ENCODE data around the gene TOMM70.
"Not testable (repeated sequence)": the region's sequence is repeated elsewhere in the genome, so short reads cannot be mapped to it uniquely, and the experiment has no call there.

Gene TOMM70

DNA sequence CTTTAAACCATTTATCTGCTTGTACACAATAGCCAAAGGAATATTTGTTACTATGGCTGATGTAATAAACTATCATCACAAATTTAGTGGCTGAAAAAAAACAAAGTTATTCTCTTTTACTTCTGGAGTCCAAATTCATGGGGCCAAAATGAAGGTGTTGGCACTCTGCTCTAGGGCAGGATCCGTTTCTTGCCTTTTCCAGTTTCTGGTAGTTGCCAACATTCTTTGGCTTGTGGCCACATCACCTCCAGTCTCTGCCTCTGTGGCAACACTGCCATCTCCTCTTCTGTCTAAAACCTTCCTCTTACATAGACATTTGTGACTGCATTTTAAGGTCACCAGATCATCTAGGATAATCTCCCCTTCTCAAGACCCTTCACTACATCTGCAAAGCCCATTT lies 39.0 kb downstream of the TOMM70 start:
- DNase-seq = no peak

DNA sequence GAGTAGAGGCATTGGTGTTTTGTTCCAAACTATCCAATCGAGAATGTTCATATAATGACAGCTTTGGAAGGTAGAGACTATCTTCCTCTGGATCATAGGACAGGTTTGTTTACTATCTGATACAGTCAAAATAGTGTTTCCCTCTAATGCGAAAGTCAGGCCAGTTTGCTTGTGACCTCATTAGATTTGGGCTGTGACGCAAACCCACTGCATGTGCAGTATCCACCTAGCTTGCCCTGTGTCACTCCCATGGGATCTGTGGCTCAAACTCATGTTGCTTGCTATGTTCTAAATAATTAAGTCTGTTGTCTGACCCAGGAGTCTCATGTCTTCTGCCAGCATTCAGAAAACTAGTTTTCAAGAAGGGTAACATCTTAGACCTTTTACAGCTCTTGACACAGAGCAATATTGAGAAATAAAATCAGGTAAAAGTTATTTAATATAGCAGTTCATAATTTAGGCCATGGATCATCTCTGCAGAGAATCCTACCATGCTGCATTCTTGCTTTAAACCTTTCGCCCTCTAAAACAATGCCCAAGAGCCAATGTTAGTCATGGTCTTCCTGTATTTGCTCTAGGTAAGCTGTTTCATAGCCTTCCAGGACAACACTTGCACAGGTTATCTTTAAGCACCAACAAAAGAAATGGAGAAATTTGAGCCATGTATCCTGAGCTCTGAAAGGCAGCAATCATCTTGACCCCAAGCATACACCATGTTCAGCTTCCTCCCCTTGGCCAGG lies 40.0 kb downstream of the TOMM70 start:
- DNase-seq = no peak

DNA sequence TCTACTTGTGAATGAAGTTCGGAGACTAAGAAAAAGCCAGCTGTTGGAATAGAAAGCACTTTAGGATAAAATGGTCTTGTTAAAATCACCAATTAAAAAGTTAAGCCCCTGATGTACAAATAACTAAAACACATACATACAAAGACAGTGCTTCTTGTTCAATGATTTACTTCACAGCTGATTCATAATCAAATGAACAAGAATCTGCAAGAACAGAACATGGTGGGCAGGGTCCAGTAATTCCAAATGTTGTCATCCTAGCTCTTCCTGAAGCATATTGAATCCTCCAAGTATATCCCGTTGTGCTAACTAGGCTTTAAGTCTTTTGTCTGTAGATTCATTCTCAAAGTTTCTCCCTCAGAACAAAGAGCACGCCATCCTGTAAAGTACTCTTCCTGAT lies 41.9 kb downstream of the TOMM70 start:
- no peak for DNase-seq

GRCh38 chr3:100358413-100358812 lies 42.5 kb downstream of the TOMM70 start:
- DNase-seq = no peak

GRCh38 chr3:100354850-100355249 lies 46.0 kb downstream of the TOMM70 start:
- no peak for DNase-seq

DNA sequence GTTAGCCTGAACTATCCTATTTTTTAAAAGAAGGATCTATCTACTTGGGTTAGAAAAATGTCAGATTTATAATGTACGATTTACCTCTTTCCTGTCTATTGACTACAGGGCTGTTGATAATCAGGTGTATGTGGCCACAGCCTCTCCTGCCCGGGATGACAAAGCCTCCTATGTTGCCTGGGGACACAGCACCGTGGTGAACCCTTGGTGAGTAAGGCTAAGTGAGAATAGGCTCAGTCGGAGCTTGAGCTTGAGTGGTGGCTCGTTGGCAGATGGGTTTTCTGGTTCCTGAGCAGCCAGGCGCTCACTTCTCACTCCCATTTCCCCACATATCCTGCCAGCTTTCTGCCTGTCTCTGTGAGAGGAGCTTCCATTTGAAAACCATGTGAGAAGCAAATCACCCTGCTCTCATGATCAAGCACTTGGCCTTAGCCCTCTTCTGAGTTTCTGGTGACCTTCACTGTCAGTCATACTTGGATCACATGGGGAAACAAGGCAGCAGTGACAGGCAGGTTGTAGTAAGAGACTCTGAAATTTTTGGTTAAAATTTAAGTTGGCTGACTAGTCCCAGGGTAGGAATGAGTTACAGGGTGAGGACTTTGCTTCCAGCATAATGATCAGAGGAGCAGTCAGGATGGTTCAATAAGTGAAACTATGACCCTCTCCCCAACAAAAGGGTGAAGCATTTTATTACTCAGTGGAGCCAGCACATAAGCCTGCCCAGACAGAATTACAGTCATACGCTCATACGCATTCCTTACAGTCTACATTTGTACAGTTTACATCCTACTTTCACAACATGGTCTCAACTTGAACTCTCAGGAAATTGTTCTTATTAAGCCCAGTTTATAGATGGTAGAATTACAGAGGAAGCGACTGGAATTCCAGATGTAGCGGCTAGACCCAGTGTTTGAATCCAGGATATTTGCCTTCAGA lies 48.3 kb downstream of the TOMM70 start:
- DNase-seq = no peak

- not testable (repeated sequence) for DNase-seq
Observed at GRCh38 chr3:100351770-100352169, 49.1 kb downstream of the TOMM70 start.

DNA sequence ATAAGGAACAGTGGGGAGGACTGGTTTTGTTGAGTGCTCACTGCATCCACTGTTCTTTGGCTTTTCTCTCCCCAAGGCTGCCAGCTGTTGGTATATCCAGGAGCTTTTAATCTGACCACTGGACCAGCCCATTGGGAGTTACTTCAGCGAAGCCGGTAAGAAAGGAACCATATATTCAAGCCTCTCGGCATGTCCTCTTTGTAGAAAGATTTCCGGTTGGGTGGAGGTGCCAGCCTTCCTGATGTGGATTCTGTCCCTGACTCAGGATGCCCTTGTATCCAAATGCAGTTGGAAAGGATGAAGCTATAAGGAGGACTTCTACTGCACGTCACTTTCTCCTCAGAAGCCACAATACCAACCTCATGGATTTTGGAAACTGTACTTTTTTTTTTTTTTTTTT lies 52.2 kb downstream of the TOMM70 start:
- no peak for DNase-seq

DNA sequence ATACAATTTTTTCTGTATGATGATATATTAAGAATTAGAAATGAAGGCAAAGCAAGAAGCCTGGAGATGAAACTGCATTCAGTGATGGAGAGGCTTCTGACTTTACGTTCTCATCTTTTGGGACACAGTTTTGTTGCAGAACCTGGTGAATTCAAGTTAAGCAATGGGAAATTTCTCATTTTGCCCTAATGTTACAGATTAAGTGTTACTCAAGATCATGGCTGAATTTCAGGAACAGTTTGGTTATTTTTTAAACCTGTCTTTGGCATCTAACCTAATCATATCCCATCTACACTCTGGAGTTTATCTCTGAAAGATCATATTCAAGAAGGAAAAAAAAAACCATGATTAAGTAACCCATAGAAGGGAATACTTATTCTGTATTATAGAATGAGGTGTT lies 60.4 kb downstream of the TOMM70 start:
- DNase-seq = no peak

- DNase-seq = no peak
Observed at GRCh38 chr3:100339786-100340185, 61.1 kb downstream of the TOMM70 start.

DNA sequence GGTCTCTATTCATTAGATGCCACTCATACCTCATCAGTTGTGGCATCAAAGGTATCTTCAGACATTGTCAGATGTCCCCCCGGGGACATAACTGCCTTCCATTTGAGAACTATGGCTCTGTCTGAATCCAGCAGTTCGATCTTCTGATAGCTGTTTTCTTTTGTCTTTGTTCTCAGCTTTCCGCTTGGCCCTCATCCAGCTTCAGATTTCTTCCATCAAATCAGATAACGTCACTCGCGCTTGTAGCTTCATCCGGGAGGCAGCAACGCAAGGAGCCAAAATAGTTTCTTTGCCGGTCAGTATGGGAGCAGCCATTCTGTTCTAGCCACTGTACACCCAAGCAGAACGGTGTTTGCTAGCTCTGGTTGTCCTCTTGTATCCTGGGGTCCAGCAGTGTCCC lies 62.0 kb downstream of the TOMM70 start:
- no peak for DNase-seq

DNA sequence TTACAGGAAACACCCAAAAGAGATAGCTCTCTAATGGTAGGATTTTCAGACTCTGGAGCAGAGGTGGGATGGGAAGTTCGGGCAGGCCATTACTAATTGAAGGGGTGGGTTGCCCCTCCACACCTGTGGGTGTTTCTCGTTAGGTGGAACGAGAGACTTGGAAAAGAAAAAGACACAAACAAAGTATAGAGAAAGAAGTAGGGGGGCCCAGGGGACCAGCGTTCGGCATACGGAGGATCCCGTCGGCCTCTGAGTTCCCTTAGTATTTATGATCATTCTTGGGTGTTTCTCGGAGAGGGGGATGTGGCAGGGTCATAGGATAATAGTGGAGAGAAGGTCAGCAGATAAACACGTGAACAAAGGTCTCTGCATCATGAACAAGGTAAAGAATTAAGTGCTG lies 64.7 kb downstream of the TOMM70 start:
- DNase-seq = not testable (repeated sequence)

DNA sequence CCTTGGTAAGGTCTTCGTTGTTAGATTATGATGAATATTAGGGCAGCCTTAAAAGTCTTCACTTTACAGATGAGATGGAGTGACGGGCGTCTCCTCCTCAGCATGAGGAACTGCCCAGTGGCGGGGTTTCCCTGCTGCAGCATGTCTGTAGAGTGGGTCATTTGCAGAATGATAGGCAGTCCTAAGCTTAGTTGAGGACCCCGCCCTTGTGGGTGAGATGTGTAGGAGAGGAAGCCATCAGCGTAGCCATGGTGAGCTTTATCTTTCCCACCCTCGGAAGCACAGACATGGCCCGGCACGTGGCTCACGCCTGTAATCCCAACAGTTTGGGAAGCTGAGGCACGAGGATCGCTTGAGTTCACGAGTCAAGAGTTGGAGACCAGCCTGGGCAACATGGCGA lies 65.5 kb downstream of the TOMM70 start:
- DNase-seq = no peak

GRCh38 chr3:100334488-100335351 lies 66.2 kb downstream of the TOMM70 start, which contains the start of gene NIT2:
NIT2 (plus strand) TSS chr3:100334757; CDS start chr3:100334792, 35 bp downstream.
- no peak for DNase-seq

DNA sequence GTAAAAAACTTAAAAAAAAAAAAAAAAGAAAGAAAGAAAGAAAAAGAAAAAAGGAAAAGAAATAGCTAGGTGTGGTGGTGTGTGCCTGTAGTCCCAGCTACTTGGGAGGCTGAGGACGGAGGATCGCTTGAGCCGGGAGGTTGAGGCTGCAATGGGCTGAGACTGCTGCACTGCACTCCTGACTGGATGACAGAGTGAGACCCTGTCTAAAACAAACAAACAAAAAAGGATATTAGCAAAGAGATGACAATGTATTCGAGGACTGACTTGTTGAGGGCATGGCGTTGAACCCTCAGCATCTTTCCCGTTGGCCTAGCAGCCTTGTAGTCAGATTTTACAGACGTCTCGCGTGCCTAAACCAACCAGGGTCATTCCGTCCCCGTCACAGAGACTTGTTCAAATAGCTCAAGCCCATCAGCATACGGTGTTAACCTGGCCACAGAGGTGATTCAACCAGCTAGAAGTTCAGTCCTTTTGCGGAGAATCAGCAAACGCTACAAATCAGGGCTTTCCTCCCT lies 66.9 kb downstream of the TOMM70 start:
- DNase-seq = no peak

DNA sequence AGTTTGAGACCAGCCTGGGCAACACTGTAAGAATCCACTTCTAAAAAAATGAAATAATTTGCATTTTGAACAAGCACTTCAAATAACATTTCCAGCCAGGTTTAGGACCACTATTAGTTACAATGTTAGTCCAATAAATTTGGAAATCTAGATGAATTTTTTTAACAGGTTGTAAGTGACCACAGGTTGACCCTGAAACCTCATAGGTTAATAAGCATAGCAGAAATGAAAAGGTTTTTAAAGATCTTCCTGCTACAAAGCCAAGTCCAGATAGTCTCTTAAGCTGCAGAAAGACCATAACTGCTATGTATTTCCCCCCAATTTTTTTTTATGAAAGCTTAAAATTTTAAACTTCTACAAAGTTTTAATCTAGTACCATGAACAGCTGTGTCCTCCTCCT lies 67.8 kb downstream of the TOMM70 start:
- DNase-seq = no peak

GRCh38 chr3:100331660-100332059 lies 69.2 kb downstream of the TOMM70 start:
- no peak for DNase-seq

DNA sequence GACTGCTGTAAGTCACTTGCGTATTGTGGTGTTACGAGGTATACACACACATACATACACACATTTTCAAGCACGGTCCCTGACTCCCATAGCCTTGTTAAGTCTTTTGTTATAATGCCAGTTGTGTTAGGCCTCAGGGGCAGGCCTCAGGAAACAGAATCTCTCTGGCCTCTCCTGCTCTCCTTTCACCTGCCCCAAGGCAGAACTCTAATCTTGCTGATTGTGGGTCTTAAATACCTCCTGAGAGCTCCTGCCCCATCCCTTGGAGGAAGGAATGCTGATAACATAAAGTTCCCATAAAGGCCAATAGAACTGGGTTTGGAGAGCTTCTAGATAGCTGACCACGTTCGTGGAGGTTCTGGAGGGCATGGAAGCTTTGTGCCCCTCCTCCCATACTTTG lies 70.2 kb downstream of the TOMM70 start:
- DNase-seq = no peak

- no peak for DNase-seq
Observed at GRCh38 chr3:100329800-100330489, 70.9 kb downstream of the TOMM70 start.

- not testable (repeated sequence) for DNase-seq
Observed at GRCh38 chr3:100327377-100327776, 73.5 kb downstream of the TOMM70 start.

DNA sequence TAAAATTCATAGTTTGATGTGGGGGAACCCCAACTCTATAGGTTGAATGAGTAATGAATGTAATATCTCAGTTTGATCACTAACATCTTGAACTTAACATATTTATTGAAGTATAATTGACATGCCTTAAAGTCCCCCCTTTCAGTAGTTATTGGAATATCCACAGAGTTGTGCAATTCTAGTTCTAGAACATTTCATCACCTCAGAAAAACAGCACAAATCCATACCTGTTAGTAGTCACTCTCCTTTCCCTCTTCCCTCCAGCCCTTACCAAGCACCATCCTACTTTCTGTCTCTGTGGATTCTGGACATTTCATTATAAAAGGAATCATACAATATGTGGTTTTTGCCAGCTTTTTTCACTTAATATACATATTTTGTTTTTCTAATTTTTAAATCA lies 75.1 kb downstream of the TOMM70 start:
- DNase-seq = no peak

DNA sequence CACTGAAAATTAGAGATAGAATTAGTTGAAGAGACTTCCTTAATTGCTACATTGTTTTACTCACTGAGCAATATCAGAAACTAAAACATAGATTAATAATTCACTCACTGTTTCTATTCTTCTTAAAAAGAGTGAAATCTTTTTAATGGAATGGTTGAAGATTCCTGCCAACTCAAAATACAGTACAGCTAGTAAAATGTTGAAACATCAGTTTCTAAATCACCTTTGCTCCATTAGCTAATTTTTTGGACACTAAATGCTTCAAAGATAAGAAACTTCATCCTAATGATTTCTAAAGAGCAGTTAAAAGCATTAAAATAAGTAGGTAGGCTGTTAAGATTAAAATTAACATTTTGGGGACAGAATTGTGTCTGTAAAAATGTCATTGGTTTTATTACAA lies 76.8 kb downstream of the TOMM70 start:
- no peak for DNase-seq
